Mucosa of stomach (tissue), 1 donor: ENCODE measurements around the gene RNPEPL1.
A peak's percentile ranks its signal among the peaks of the same experiment; 100 is the strongest.

ENCODE experiments used
- H3K27me3 ChIP-seq: one replicate; pipeline ENCODE4 v1.7.0; 2013; ENCODE audit warnings: mild to moderate bottlenecking, low read length; ENCODE audit not compliant: control insufficient read depth, insufficient read depth
- H3K36me3 ChIP-seq: one replicate; pipeline ENCODE4 v1.7.0; 2013; ENCODE audit warnings: low read length; ENCODE audit not compliant: control insufficient read depth, insufficient read depth
- H3K4me1 ChIP-seq: one replicate; pipeline ENCODE4 v1.7.0; 2013; ENCODE audit warnings: mild to moderate bottlenecking, low read length; ENCODE audit not compliant: control insufficient read depth, insufficient read depth
- H3K4me3 ChIP-seq: one replicate; pipeline ENCODE4 v1.7.0; 2013; ENCODE audit warnings: low read length
- H3K9ac ChIP-seq: one replicate; pipeline ENCODE4 v1.7.0; 2013; ENCODE audit warnings: mild to moderate bottlenecking, low read length, moderate library complexity
- H3K9me3 ChIP-seq: one replicate; pipeline ENCODE4 v1.7.0; 2013; ENCODE audit warnings: mild to moderate bottlenecking, low read length, moderate library complexity; ENCODE audit not compliant: control insufficient read depth
- donor health status: Pancreatic carcinoma.

RNPEPL1 gene

GRCh38 chr2:240585681-240586197, 17.5 kb downstream of the RNPEPL1 start:
- Histone ChIP-seq H3K9ac (peak overlapping the region; percentile 84), H3K4me3 (peak overlapping the region; percentile 51), H3K27me3 (no peaks in the 10 kb centered on the region), H3K9me3 (no peaks in the 10 kb centered on the region), H3K36me3 (no peaks in the 10 kb centered on the region), H3K4me1 (peaks cover 28% of the 10 kb centered on the region)

- Histone ChIP-seq H3K9me3 (no peaks in the 10 kb centered on the region), H3K4me1 (peaks cover 28% of the 10 kb centered on the region), H3K27me3 (no peaks in the 10 kb centered on the region), H3K36me3 (peaks cover 3% of the 10 kb centered on the region), H3K4me3 (peak within 1 kb of the TSS; percentile 51), H3K9ac (peak within 1 kb of the TSS; percentile 84)
Observed at GRCh38 chr2:240586198-240586918, 18.1 kb downstream of the RNPEPL1 start, which contains the start of gene CAPN10. Gene CAPN10 (plus strand): TSS chr2:240586734. CDS start chr2:240586912, 178 bp downstream.

DNA sequence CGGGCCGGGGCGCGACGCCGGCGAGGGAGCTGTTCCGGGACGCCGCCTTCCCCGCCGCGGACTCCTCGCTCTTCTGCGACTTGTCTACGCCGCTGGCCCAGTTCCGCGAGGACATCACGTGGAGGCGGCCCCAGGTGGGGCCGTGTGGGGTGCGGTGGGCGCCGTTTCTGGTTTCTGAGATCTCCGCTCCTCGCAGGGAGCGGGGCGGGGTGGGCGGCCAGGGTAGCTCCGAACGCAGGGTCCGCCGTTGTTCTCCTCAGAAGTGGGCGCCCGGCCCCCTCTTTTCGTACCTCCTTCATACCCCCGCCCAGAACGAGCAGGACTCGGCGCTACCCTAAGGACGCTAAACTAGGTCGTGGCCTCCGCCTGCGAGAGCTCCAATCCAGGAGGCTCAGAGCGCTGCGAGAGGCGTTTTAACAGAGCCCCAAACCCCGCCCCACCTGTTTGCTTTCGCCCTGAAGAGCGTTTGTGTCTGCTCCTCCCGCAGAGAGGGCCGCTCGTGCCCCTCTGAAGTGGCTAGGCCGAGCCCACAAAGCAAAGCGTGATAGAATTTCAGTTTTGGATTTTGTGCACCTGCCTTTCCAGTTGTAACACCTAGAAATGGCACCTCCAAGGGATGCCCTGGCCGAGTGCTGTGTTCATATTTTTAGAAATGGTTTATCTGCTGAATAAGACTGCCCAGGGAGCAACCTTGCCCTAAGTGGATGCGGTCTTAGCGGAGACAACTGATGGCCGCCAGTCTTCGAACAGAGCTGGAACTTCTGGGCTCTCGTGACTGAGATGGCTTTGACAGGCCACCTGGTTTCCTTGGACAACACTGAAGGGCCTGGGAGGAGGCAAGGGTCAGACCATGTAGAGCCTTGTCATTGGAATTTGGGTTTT, 18.9 kb downstream of the RNPEPL1 start:
- peaks cover 28% of the 10 kb centered on the region for H3K4me1 ChIP-seq
- H3K9ac ChIP-seq = peak overlapping the region; percentile 69
- no peaks in the 10 kb centered on the region for H3K27me3 ChIP-seq
- H3K4me3 ChIP-seq = peak overlapping the region; percentile 51
- H3K36me3 ChIP-seq = peaks cover 4% of the 10 kb centered on the region
- H3K9me3 ChIP-seq = no peaks in the 10 kb centered on the region

GRCh38 chr2:240588006-240588655, 19.8 kb downstream of the RNPEPL1 start:
- no peaks in the 10 kb centered on the region for H3K27me3 ChIP-seq
- H3K9ac ChIP-seq = peak overlapping the region; percentile 69
- no peaks in the 10 kb centered on the region for H3K9me3 ChIP-seq
- peaks cover 28% of the 10 kb centered on the region for H3K4me1 ChIP-seq
- peaks cover 4% of the 10 kb centered on the region for H3K36me3 ChIP-seq
- H3K4me3 ChIP-seq = peak overlapping the region; percentile 51

DNA sequence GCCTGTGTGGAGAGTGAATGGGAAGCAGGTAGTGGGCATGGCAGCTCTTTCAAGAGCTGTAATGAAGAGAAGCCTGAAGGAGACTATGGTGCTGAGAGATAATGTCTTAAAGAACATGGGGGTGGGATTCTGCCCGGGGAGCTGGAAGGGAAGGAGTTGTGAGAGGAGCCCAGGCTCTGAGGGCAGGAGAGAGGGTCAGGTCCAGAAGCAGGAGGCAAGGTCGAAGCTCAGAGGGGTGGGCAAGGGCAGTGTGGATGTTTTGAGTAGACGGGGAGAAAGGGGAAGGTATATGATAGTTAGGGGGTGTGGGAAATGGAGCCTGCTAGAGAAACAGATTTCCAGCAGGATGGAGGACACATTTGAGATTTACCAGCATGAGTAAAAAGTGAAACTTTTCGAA, 20.4 kb downstream of the RNPEPL1 start:
- Histone ChIP-seq H3K4me1 (peaks cover 28% of the 10 kb centered on the region), H3K36me3 (peaks cover 4% of the 10 kb centered on the region), H3K4me3 (no peak overlapping the region), H3K9me3 (no peaks in the 10 kb centered on the region), H3K9ac (no peak overlapping the region), H3K27me3 (no peaks in the 10 kb centered on the region)

DNA sequence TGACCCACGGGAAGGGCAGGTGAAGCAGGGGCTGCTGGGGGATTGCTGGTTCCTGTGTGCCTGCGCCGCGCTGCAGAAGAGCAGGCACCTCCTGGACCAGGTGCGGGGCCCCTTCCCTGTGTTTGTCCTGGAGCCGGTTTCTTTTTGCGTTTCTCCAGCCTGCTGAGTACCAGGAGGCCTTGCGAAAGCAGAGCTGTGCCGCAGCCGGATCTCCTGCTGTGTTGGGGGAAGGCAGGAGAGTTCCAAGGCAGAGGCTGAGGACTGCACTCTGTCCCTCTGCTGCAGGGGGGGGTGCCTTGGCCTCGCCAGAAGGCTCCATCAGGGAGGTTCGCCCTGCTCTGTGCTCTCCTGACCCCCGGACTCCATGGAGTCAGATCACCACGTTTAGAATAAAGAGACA, 21.1 kb downstream of the RNPEPL1 start:
- H3K9me3 ChIP-seq = no peaks in the 10 kb centered on the region
- H3K36me3 ChIP-seq = peaks cover 4% of the 10 kb centered on the region
- no peak overlapping the region for H3K9ac ChIP-seq
- H3K4me3 ChIP-seq = no peak overlapping the region
- no peaks in the 10 kb centered on the region for H3K27me3 ChIP-seq
- H3K4me1 ChIP-seq = peaks cover 28% of the 10 kb centered on the region

DNA sequence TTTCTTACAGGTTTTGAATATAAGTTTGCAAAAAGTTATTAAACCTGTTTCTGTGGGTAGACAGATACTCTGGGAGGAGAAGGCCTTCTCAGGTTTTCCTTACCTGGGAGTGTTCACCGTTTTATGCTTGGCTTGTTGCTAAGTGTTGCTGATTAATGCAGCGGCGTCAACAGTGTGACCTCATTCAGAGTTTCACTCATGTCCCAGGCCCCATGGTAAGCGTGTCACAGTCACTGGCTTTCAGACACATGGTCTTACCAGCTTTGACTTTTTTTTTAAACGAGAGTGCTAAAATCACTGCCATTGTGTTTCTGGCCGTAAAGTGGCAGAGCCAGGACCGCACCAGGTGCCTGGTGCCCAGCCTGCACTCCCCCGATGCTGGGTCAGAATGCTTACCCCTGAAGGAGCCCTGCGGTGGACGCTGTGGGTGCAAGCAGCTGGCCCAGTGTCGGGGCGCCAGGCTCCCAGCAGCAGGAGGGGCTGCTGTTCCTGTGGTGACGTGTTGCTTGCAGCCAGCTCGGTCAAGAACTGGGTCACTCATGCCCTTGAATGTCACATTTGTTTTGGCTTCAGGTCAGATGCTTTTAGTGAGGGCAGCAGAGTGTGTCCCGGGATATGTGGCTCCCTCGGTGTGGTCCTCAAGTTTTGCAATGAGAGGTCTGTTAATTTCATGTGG, 21.7 kb downstream of the RNPEPL1 start:
- Histone ChIP-seq H3K4me1 (peaks cover 22% of the 10 kb centered on the region), H3K9me3 (no peaks in the 10 kb centered on the region), H3K27me3 (no peaks in the 10 kb centered on the region), H3K9ac (no peak overlapping the region), H3K36me3 (peaks cover 4% of the 10 kb centered on the region), H3K4me3 (no peak overlapping the region)

DNA sequence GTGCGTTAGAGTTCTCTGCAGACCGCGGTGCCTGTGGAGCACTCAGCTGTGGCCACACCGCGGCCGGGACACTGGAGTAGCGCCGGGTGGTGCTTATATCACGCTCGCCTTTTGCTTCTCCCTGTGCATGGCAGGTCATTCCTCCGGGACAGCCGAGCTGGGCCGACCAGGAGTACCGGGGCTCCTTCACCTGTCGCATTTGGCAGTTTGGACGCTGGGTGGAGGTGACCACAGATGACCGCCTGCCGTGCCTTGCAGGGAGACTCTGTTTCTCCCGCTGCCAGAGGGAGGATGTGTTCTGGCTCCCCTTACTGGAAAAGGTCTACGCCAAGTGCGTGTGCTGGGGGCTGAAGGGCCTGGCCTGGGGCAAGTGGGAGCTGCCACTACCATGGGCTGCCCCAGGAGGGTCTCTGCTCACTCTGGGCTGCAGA, 22.4 kb downstream of the RNPEPL1 start:
- no peak overlapping the region for H3K9ac ChIP-seq
- H3K4me3 ChIP-seq = no peak overlapping the region
- no peaks in the 10 kb centered on the region for H3K9me3 ChIP-seq
- peaks cover 22% of the 10 kb centered on the region for H3K4me1 ChIP-seq
- H3K36me3 ChIP-seq = peaks cover 4% of the 10 kb centered on the region
- H3K27me3 ChIP-seq = no peaks in the 10 kb centered on the region

DNA sequence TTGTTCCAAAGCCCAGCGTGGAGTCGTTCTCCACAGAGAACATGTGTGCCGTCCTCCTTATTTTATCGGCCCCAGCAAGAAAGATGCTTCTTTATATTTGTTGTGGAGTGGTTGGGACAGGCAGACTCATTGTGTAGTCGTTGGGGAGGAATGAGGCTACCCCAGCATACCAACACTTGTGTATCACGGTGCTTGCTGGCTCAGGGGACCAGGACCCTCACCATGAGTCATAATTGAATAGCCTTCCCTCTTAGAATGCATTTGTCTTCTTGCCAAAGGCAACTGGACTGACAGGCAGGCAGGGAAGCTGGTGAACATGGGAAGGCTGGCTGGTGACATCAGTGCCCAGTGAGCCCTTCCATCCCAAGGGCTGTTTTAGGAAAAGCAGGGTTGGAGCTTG, 22.9 kb downstream of the RNPEPL1 start:
- Histone ChIP-seq H3K27me3 (no peaks in the 10 kb centered on the region), H3K9me3 (no peaks in the 10 kb centered on the region), H3K4me3 (no peak overlapping the region), H3K36me3 (peaks cover 4% of the 10 kb centered on the region), H3K9ac (no peak overlapping the region), H3K4me1 (peaks cover 27% of the 10 kb centered on the region)

GRCh38 chr2:240591784-240592183, 23.5 kb downstream of the RNPEPL1 start:
- Histone ChIP-seq H3K9me3 (no peaks in the 10 kb centered on the region), H3K9ac (no peak overlapping the region), H3K4me3 (no peak overlapping the region), H3K36me3 (peaks cover 4% of the 10 kb centered on the region), H3K4me1 (peaks cover 33% of the 10 kb centered on the region), H3K27me3 (no peaks in the 10 kb centered on the region)

DNA sequence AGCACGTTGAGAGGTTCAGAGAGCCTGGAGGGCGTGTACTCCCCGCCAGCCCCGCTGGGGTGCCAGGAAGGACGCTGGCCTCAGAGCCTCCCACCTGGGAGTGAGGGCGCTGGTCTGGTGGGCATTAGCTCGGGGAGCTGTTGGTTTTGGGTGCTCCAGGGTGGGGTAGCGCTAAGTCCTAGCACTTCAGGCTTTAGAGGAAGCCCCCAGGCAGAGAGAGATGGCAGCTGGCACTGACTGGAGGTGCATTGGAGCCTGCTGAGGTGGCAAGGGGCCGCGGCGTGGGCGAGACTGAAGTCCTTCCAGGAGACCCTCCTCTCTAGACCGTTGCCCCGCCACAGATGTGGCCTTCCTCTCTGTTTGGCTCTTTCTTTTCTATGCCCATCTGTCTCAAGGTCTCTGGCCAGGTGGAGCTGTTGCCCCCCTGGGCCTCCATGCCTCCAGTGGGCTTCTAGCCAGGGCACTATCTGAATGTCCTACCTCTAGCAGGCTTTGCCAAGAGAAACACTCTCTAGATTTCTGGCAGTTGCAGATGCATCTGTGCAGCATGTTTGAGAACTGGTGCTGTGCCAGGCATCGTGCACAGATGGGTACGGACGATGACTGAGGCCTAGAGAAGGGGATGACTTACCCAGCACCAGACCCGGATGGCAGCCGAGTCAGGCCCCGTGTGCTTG, 24.9 kb downstream of the RNPEPL1 start:
- Histone ChIP-seq H3K4me3 (no peak overlapping the region), H3K4me1 (peaks cover 25% of the 10 kb centered on the region), H3K36me3 (peaks cover 11% of the 10 kb centered on the region), H3K27me3 (no peaks in the 10 kb centered on the region), H3K9me3 (no peaks in the 10 kb centered on the region), H3K9ac (no peak overlapping the region)
